Astrocyte (in vitro differentiated cells and primary cell): ENCODE data around the gene CCL17.

Experiments
- EZH2 ChIP-seq: IDR thresholded peaks from 2 replicates; pipeline ENCODE4 v1.6.1; 2012; ENCODE audit warnings: mild to moderate bottlenecking, low read length, inconsistent platforms; ENCODE audit not compliant: insufficient read depth
- TF ChIP-seq, protein P1 (sequence below): IDR thresholded peaks from 2 replicates; pipeline ENCODE4 v1.5.1; 2011; ENCODE audit warnings: low read depth, mild to moderate bottlenecking, inconsistent platforms, low read length, moderate library complexity; ENCODE audit not compliant: insufficient read depth

- TF ChIP-seq, protein P1, sequence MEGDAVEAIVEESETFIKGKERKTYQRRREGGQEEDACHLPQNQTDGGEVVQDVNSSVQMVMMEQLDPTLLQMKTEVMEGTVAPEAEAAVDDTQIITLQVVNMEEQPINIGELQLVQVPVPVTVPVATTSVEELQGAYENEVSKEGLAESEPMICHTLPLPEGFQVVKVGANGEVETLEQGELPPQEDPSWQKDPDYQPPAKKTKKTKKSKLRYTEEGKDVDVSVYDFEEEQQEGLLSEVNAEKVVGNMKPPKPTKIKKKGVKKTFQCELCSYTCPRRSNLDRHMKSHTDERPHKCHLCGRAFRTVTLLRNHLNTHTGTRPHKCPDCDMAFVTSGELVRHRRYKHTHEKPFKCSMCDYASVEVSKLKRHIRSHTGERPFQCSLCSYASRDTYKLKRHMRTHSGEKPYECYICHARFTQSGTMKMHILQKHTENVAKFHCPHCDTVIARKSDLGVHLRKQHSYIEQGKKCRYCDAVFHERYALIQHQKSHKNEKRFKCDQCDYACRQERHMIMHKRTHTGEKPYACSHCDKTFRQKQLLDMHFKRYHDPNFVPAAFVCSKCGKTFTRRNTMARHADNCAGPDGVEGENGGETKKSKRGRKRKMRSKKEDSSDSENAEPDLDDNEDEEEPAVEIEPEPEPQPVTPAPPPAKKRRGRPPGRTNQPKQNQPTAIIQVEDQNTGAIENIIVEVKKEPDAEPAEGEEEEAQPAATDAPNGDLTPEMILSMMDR: no peak
- TF ChIP-seq EZH2: no peak
These were observed 5.5 kb downstream of the CCL17 start for GRCh38 chr16:57409870-57410587.
